ENCODE measurements around the gene TECPR1.

GRCh38 chr7:98278936-98279335, 26.9 kb upstream of the TECPR1 start:
- TF ChIP-seq CTCF (conservative IDR thresholded peaks at IDR 0.05; ENCODE audit: low read length) (no peak), EZH2phosphoT487 (IDR thresholded peaks at IDR 0.05; ENCODE audit: borderline replicate concordance, low read depth, low read length) (no peak)
